H1 (cell line): ENCODE results near the gene CXCL14. TPM values are rescaled to one million over a fixed set of nuclear protein-coding genes. Genes with fewer than 3 reads are reported as not detected.

Experiments
- CTCF ChIA-PET: fragments of 300-600 bp; sonication (Branson Sonifier 250); formaldehyde crosslinking; loops from one replicate; lab custom pipeline; 2021; ENCODE audit not compliant: partially characterized antibody; lab: Charles Lee
- POLR2A ChIA-PET: fragments of 300-600 bp; sonication (Branson Sonifier 250); formaldehyde crosslinking; loops from one replicate; lab custom pipeline; 2021; ENCODE audit warnings: inconsistent platforms; ENCODE audit not compliant: partially characterized antibody; lab: Charles Lee
- DNase-seq, 2 experiments: peaks; one replicate each; pipeline versions ENCODE4 v3.0.0 to v3.0.0-alpha.2; 2010 to 2022; ENCODE audit warnings: low spot score in 2 of 2, low read depth in 1 of 2, mixed read lengths in 1 of 2
- FAIRE-seq: peaks from 2 replicates; lab custom pipeline; 2011; peaks lifted over from hg19 to GRCh38; lab: Jason Lieb, UNC
- H2AFZ ChIP-seq: 2 replicates; pipeline ENCODE4 v1.8.1; 2012; ENCODE audit warnings: low read length, inconsistent platforms
- H2AK5ac ChIP-seq: 2 replicates; pipeline ENCODE4 v1.6.1; 2013; ENCODE audit warnings: low read depth, low read length
- H2BK120ac ChIP-seq: replicated peaks from 2 replicates; pipeline ENCODE3; 2013; ENCODE audit warnings: low read depth, low read length, inconsistent platforms
- H2BK12ac ChIP-seq: 2 replicates; pipeline ENCODE4 v1.6.1; 2013; ENCODE audit warnings: low read depth, low read length
- H2BK15ac ChIP-seq: 2 replicates; pipeline ENCODE4 v1.6.1; 2013; ENCODE audit warnings: low read length
- H2BK20ac ChIP-seq: 2 replicates; pipeline ENCODE4 v1.6.1; 2013; ENCODE audit warnings: low read length
- H2BK5ac ChIP-seq: 2 replicates; pipeline ENCODE4 v1.6.1; 2013; ENCODE audit warnings: low read depth, low read length
- H3K14ac ChIP-seq: 2 replicates; pipeline ENCODE4 v1.6.1; 2013; ENCODE audit warnings: inconsistent platforms; ENCODE audit not compliant: insufficient read length
- H3K18ac ChIP-seq: 2 replicates; pipeline ENCODE4 v1.6.1; 2013; ENCODE audit warnings: low read length; ENCODE audit errors: extremely low read depth
- H3K23ac ChIP-seq: 2 replicates; pipeline ENCODE4 v1.6.1; 2013; ENCODE audit warnings: inconsistent platforms; ENCODE audit not compliant: insufficient read length
- H3K23me2 ChIP-seq: 2 replicates; pipeline ENCODE4 v1.6.1; 2013; ENCODE audit warnings: low read depth, low read length
- H3K27ac ChIP-seq: 2 replicates; pipeline ENCODE4 v1.6.1; 2011; ENCODE audit warnings: low read depth, low read length, inconsistent platforms
- H3K27me3 ChIP-seq, 4 experiments: replicated peaks in 1 of 4; 1 replicate in 1 of 4; 2 replicates in 3 of 4; pipeline versions ENCODE4 v1.6.1 to v1.8.1; 2011 to 2013; ENCODE audit warnings: low read length in 3 of 4, mild to moderate bottlenecking in 3 of 4, inconsistent platforms in 2 of 4, mixed read lengths in 2 of 4, moderate library complexity in 1 of 4; ENCODE audit not compliant: control insufficient read depth in 3 of 4, insufficient read depth in 3 of 4; ENCODE audit errors: extremely low read depth in 1 of 4
- H3K36me3 ChIP-seq, 4 experiments: 2 replicates each; pipeline versions ENCODE4 v1.6.1 to v1.8.1; 2011 to 2013; ENCODE audit warnings: mild to moderate bottlenecking in 4 of 4, low read length in 3 of 4, moderate library complexity in 2 of 4, control low read depth in 1 of 4, inconsistent platforms in 1 of 4; ENCODE audit not compliant: insufficient read depth in 4 of 4, control insufficient read depth in 2 of 4
- H3K4ac ChIP-seq: replicated peaks from 2 replicates; pipeline ENCODE3; 2013; ENCODE audit warnings: low read length, low read depth, mixed read lengths, inconsistent platforms; ENCODE audit not compliant: insufficient read length
- H3K4me1 ChIP-seq, 4 experiments: replicated peaks in 1 of 4; 1 replicate in 1 of 4; 2 replicates in 3 of 4; pipeline versions ENCODE4 v1.6.1 to v1.8.1; 2011 to 2013; ENCODE audit warnings: low read length in 3 of 4, inconsistent platforms in 2 of 4, mixed read lengths in 1 of 4; ENCODE audit not compliant: insufficient read depth in 4 of 4, control insufficient read depth in 3 of 4
- H3K4me2 ChIP-seq, 2 experiments: 2 replicates each; pipeline versions ENCODE4 v1.6.1 to v1.8.1; 2011 to 2013; ENCODE audit warnings: low read depth in 2 of 2, low read length in 2 of 2, control low read depth in 1 of 2, inconsistent platforms in 1 of 2, mild to moderate bottlenecking in 1 of 2; ENCODE audit not compliant: insufficient read depth in 1 of 2
- H3K4me3 ChIP-seq, 4 experiments: fragments of 200-600, 300-600 bp in 1 of 4; sonication (generic), shearing (Covaris generic), sonication (Bioruptor Twin) in 1 of 4; 2 replicates each; pipeline versions ENCODE4 v1.5.1 to v1.8.1; 2011 to 2016; ENCODE audit warnings: low read length in 4 of 4, low read depth in 3 of 4, control low read depth in 2 of 4, inconsistent platforms in 2 of 4, mild to moderate bottlenecking in 2 of 4, mixed read lengths in 1 of 4, moderate library complexity in 1 of 4; ENCODE audit not compliant: insufficient read depth in 2 of 4; ENCODE audit errors: extremely low read depth in 1 of 4
- H3K56ac ChIP-seq: replicated peaks from 2 replicates; pipeline ENCODE3; 2013; ENCODE audit warnings: low read depth, mild to moderate bottlenecking, mixed read lengths, low read length, inconsistent platforms; ENCODE audit not compliant: insufficient read length
- H3K79me1 ChIP-seq: 2 replicates; pipeline ENCODE4 v1.6.1; 2013; ENCODE audit warnings: low read depth, low read length, control low read depth
- H3K79me2 ChIP-seq, 2 experiments: 2 replicates each; pipeline versions ENCODE4 v1.6.1 to v1.8.1; 2012 to 2013; ENCODE audit warnings: low read length in 2 of 2, mild to moderate bottlenecking in 2 of 2, inconsistent platforms in 1 of 2; ENCODE audit not compliant: insufficient read depth in 2 of 2, control insufficient read depth in 1 of 2
- H3K9ac ChIP-seq, 4 experiments: replicated peaks in 1 of 4; 1 replicate in 1 of 4; 2 replicates in 3 of 4; pipeline versions ENCODE4 v1.6.1 to v1.8.1; 2011 to 2013; ENCODE audit warnings: low read depth in 3 of 4, low read length in 3 of 4, control low read depth in 2 of 4, mild to moderate bottlenecking in 2 of 4, moderate library complexity in 2 of 4, inconsistent platforms in 1 of 4; ENCODE audit errors: extremely low read depth in 1 of 4
- H3K9me3 ChIP-seq, 2 experiments: 2 replicates each; pipeline versions ENCODE4 v1.6.1 to v1.8.1; 2012 to 2013; ENCODE audit warnings: mild to moderate bottlenecking in 2 of 2, moderate library complexity in 2 of 2, control low read depth in 1 of 2, inconsistent platforms in 1 of 2, low read depth in 1 of 2, low read length in 1 of 2, mixed read lengths in 1 of 2; ENCODE audit not compliant: insufficient read depth in 2 of 2
- H4K20me1 ChIP-seq, 2 experiments: replicated peaks in 1 of 2; 2 replicates each; pipeline versions ENCODE3 to v1.8.1; 2011 to 2013; ENCODE audit warnings: inconsistent platforms in 2 of 2, low read length in 2 of 2, mild to moderate bottlenecking in 1 of 2; ENCODE audit not compliant: insufficient read depth in 2 of 2, control insufficient read depth in 1 of 2
- H4K5ac ChIP-seq: 2 replicates; pipeline ENCODE4 v1.6.1; 2013; ENCODE audit warnings: low read length, low read depth, mixed read lengths, inconsistent platforms; ENCODE audit not compliant: insufficient read length
- H4K8ac ChIP-seq: 2 replicates; pipeline ENCODE4 v1.8.0; 2013; ENCODE audit warnings: mild to moderate bottlenecking, moderate library complexity, low read length, inconsistent platforms; ENCODE audit not compliant: insufficient read depth; ENCODE audit errors: extremely low read depth
- H4K91ac ChIP-seq: replicated peaks from 2 replicates; pipeline ENCODE3; 2013; ENCODE audit warnings: low read length, mixed read lengths, inconsistent platforms; ENCODE audit not compliant: insufficient read length
- ATF3 ChIP-seq: IDR thresholded peaks from 2 replicates; pipeline ENCODE4 v1.6.1; 2011; ENCODE audit warnings: low read depth, mild to moderate bottlenecking, low read length; ENCODE audit not compliant: insufficient read depth
- BACH1 ChIP-seq: IDR thresholded peaks from 2 replicates; pipeline ENCODE4 v1.6.1; 2012; ENCODE audit warnings: low read length, improper control_type of control experiment
- CREB1 ChIP-seq: IDR thresholded peaks from 2 replicates; pipeline ENCODE4 v1.6.1; 2012; ENCODE audit warnings: inconsistent platforms
- E2F6 ChIP-seq: IDR thresholded peaks from 2 replicates; pipeline ENCODE4 v1.6.1; 2012; ENCODE audit warnings: inconsistent platforms
- SP1 ChIP-seq: IDR thresholded peaks from 2 replicates; pipeline ENCODE4 v1.6.1; 2011; ENCODE audit warnings: low read depth, low read length
- YY1 ChIP-seq: IDR thresholded peaks from 2 replicates; pipeline ENCODE4 v1.6.1; 2011; ENCODE audit warnings: low read depth, mild to moderate bottlenecking, low read length
- WGBS, 2 experiments: shearing (Covaris generic) in 1 of 2; methylation state at CpG; one replicate each; pipeline versions ENCODE4 v1.1.6 to v1.1.7; 2013 to 2015; ENCODE audit warnings: low lambda C conversion rate in 2 of 2, mixed read lengths in 2 of 2, inconsistent platforms in 1 of 2, low coverage in 1 of 2, missing lambda C conversion rate in 1 of 2; ENCODE audit not compliant: insufficient replicate concordance in 2 of 2, insufficient coverage in 1 of 2, insufficient read length in 1 of 2; ENCODE audit errors: extremely low coverage in 1 of 2, missing lambda C conversion rate in 1 of 2; 5-methylcytosine and 5-hydroxymethylcytosine counted together
- polyA plus RNA-seq, 7 experiments: library from polyadenylated mRNA; depleted of rRNA in 3 of 7; stranded (reverse) in 5 of 7; unstranded in 2 of 7; fragments of >200 nt in 5 of 7; fragments of 200-250 nt in 2 of 7; gene quantifications; 1 replicate in 5 of 7; 2 replicates in 1 of 7; 4 replicates in 1 of 7; pipeline versions ENCODE4 v1.2.1 to v1.2.3, GENCODE V29; 2011 to 2013; ENCODE audit warnings: missing spikeins in 2 of 7, mixed read lengths in 2 of 7
- total RNA-seq: library from RNA; stranded (reverse); fragmentation: NEBNext Ultra II Directional; extraction: Animal tissue kit (Norgen Biotek cat#: 25700); gene quantifications from 2 replicates; pipeline ENCODE4 v1.2.1, GENCODE V29; 2021
- TF ChIP-seq, protein P1 (sequence below): IDR thresholded peaks from 2 replicates; pipeline ENCODE4 v1.6.1; 2011; ENCODE audit warnings: low read length, improper control_type of control experiment
- TF ChIP-seq, protein P2 (sequence below): IDR thresholded peaks from 2 replicates; pipeline ENCODE4 v1.6.1; 2012; ENCODE audit warnings: inconsistent platforms

The CXCL14 gene
- total and polyA plus RNA-seq, 2 of the 8 experiments (the other 6 are each of a cell fraction or from before 2014, with no cell fraction given): 1.5 to 1.8 TPM

- WGBS, 2 experiments: 93% methylated on average over 6 of the region's 6 CpGs; no CpG with 5 or more reads in 1 of the 2 experiments
- Histone ChIP-seq H3K4ac (no peak overlapping the region), H3K36me3 (no peaks in the 10 kb centered on the region), H3K27ac (no peak overlapping the region), H3K4me2 (no peak overlapping the region), H2BK12ac (no peak overlapping the region), H4K20me1 (no peaks in the 10 kb centered on the region), H2AFZ (0 out of 2 replicates have a peak overlapping the region, but pooled peaks have one; percentile 58), H2BK120ac (no peak overlapping the region), H4K8ac (no peak overlapping the region), H2AK5ac (no peak overlapping the region), H2BK15ac (no peak overlapping the region), H3K23ac (no peak overlapping the region), H4K5ac (no peak overlapping the region), H3K4me3 (no peak overlapping the region), H3K4me1 (peaks cover 0 to 6% (median 1%) of the 10 kb centered on the region in 4 experiments; a peak in 3 of 7 replicates), H4K91ac (no peak overlapping the region), H3K27me3 (no peaks in the 10 kb centered on the region; a peak in 1 of 7 replicates), H3K79me1 (no peaks in the 10 kb centered on the region), H2BK20ac (no peak overlapping the region), H3K9ac (no peak overlapping the region), H3K23me2 (no peaks in the 10 kb centered on the region), H3K18ac (no peak overlapping the region), H3K14ac (no peak overlapping the region), H3K79me2 (no peaks in the 10 kb centered on the region), H3K9me3 (no peaks in the 10 kb centered on the region), H3K56ac (no peak overlapping the region), H2BK5ac (no peak overlapping the region)
- FAIRE-seq: no peak
- TF ChIP-seq, protein P1, sequence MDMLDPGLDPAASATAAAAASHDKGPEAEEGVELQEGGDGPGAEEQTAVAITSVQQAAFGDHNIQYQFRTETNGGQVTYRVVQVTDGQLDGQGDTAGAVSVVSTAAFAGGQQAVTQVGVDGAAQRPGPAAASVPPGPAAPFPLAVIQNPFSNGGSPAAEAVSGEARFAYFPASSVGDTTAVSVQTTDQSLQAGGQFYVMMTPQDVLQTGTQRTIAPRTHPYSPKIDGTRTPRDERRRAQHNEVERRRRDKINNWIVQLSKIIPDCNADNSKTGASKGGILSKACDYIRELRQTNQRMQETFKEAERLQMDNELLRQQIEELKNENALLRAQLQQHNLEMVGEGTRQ: peak; percentile 85
- TF ChIP-seq, protein P2, sequence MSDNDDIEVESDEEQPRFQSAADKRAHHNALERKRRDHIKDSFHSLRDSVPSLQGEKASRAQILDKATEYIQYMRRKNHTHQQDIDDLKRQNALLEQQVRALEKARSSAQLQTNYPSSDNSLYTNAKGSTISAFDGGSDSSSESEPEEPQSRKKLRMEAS: no peak
- no peak for TF ChIP-seq CREB1
- peak; percentile 68; the same call in 1 of the 2 replicates for TF ChIP-seq SP1
- no peak for TF ChIP-seq BACH1
- peak; percentile 62; the same call in 1 of the 2 replicates for TF ChIP-seq ATF3
- TF ChIP-seq E2F6: peak; percentile 50; the same call in 1 of the 2 replicates
- no peak for TF ChIP-seq YY1
- POLR2A ChIA-PET: interaction anchor here (1.2 kb wide), 1 partner anchor 174 kb away, joined by 3 read pairs; no protein-coding TSS in a partner anchor
- CTCF ChIA-PET: interaction anchor here (0.5 to 20.6 kb wide), 17 partner anchors 9 to 324 kb away, joined by 3 to 547 read pairs (median 4); partner anchors contain the start of genes CXCL14 and SLC25A48
- DNase-seq: no peak
Measured at GRCh38 chr5:135559354-135559753, 19.4 kb downstream of the CXCL14 start.
